Measurements from ENCODE around the gene TAS2R39. TPM values are rescaled to one million over a fixed set of nuclear protein-coding genes. Genes with fewer than 3 reads are reported as not detected.

The TAS2R39 gene
- total RNA-seq, 4 donors from 2014 or later = not detected

- 42 to 45% methylated on average over 9 of the region's 9 CpGs for WGBS, 2 donors
- H3K4me3 ChIP-seq (ENCODE audit: low read depth, poor library complexity, severe bottlenecking) = no peak overlapping the region
- no peak for TF ChIP-seq CTCF (IDR thresholded peaks at IDR 0.05)
- no peak for TF ChIP-seq POLR2A (IDR thresholded peaks at IDR 0.05)
- intact Hi-C loops (cut with DNase I; ENCODE audit: low total_unique reads) = no loop called here
- no peak for DNase-seq (ENCODE audit: low spot score in 2 of 2)
Measured at GRCh38 chr7:143229054-143229790, 46.0 kb downstream of the TAS2R39 start.

- 93 to 97% methylated on average over 2 of the region's 2 CpGs for WGBS, 2 donors
- DNase-seq (ENCODE audit: low spot score in 2 of 2) = no peak
- no peak overlapping the region for H3K4me3 ChIP-seq (ENCODE audit: low read depth, poor library complexity, severe bottlenecking)
- TF ChIP-seq POLR2A (IDR thresholded peaks at IDR 0.05) (no peak), CTCF (IDR thresholded peaks at IDR 0.05) (no peak)
- intact Hi-C loops (cut with DNase I; ENCODE audit: low total_unique reads) = no loop called here
Measured at GRCh38 chr7:143230602-143231457, 47.6 kb downstream of the TAS2R39 start.

Other genes starting within 250 kb of the TAS2R39 start
- not detected for gene TRPV5, start 249.7 kb upstream of the TAS2R39 start, total RNA-seq
- gene LLCFC1, start 243.9 kb upstream of the TAS2R39 start, total RNA-seq = not detected
- under 1 TPM in 3 of 4 donors, not detected in 1; 0.08 to 0.58 (median 0.47) TPM for gene KEL, start 221.1 kb upstream of the TAS2R39 start, total RNA-seq
- gene OR9A2, start 156.3 kb upstream of the TAS2R39 start, total RNA-seq = not detected
- not detected for gene OR6V1, start 131.1 kb upstream of the TAS2R39 start, total RNA-seq
- gene PIP, start 51.3 kb upstream of the TAS2R39 start, total RNA-seq = 1,000 to 10,000 TPM in 1 of 4 donors, 100 to 1,000 TPM in 2, 10 to 100 TPM in 1; 64.4 to 1,497 (median 370) TPM
- gene TAS2R40, start 38.6 kb downstream of the TAS2R39 start, total RNA-seq = not detected
- gene GSTK1, start 80.0 kb downstream of the TAS2R39 start, total RNA-seq = 100 to 1,000 TPM in 3 of 4 donors, 10 to 100 TPM in 1; 97.0 to 180 (median 139) TPM
- 10 to 100 TPM in 3 of 4 donors, 1 to 10 TPM in 1; 7.8 to 12.8 (median 11.6) TPM for gene TMEM139, start 101.5 kb downstream of the TAS2R39 start, total RNA-seq
- gene CASP2, start 104.9 kb downstream of the TAS2R39 start, total RNA-seq = 10 to 100 TPM in 3 of 4 donors, 1 to 10 TPM in 1; 9.6 to 22.7 (median 16.0) TPM
- not detected for gene CLCN1, start 132.7 kb downstream of the TAS2R39 start, total RNA-seq
- gene FAM131B, start 179.3 kb downstream of the TAS2R39 start, total RNA-seq = 1 to 10 TPM in 1 of 4 donors, under 1 TPM in 2, not detected in 1; 0.27 to 1.4 (median 0.42) TPM
- gene ZYX, start 197.9 kb downstream of the TAS2R39 start, total RNA-seq = 10 to 100 TPM; 45.6 to 91.1 (median 60.9) TPM
- 10 to 100 TPM; 51.7 to 94.5 (median 64.2) TPM for gene EPHA1, start 225.4 kb downstream of the TAS2R39 start, total RNA-seq

All from lower leg skin (tissue), 4 donors.